Endometrial microvascular endothelial cells (primary cell): ENCODE data around the gene MTA2. TPM values are rescaled to one million over a fixed set of nuclear protein-coding genes. Genes with fewer than 3 reads are reported as not detected.
"Not testable (repeated sequence)": the region's sequence is repeated elsewhere in the genome, so short reads cannot be mapped to it uniquely, and the experiment has no call there.

ENCODE experiments used
- in situ Hi-C: cut with HindIII; loops from 2 replicates; pipeline ENCODE4 v1.10.0; 2017; ENCODE audit warnings: low sequenced_read_pairs, low pct_unique_long_range_greater_than_20kb; ENCODE audit errors: inconsistent ontology term
- total RNA-seq: library from RNA; depleted of rRNA; stranded (reverse); fragments of >200 nt; gene quantifications from one replicate; pipeline ENCODE4 v1.2.3, GENCODE V29; 2015; ENCODE audit errors: inconsistent ontology term

The MTA2 gene
- total RNA-seq, 1 donor from 2014 or later = 195 TPM

DNA sequence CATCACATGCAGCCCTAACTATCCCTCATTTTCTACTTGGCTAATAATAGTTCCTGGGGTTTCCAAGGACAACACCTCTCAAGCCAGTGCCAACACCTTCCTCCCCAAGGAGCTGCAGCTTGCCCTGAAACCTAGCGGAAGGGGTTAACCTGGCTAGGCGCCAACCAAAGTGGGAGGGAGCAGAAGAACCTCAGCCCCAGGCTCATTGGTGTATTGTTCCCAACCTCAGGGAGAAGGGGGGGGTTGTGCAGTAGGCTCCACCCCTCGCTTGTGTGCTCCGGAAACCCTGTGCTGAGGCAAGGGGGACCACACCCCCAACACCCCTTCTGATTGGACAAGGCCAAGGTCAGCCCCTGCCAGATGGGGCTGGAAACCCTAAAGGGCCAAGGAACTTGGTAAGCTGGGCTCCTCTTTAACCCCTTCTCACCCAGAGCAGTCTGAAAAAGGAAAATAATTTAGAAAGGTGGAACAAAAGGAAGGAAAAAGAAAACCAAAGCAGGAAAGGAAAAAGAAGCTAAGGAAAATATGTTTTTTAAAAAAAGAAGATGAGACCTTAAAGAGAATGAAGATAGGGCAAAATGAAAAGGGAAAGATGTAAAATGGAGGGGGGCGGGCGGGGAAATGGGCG, 2.5 kb downstream of the MTA2 start:
- in situ Hi-C loops = no loop called here

DNA sequence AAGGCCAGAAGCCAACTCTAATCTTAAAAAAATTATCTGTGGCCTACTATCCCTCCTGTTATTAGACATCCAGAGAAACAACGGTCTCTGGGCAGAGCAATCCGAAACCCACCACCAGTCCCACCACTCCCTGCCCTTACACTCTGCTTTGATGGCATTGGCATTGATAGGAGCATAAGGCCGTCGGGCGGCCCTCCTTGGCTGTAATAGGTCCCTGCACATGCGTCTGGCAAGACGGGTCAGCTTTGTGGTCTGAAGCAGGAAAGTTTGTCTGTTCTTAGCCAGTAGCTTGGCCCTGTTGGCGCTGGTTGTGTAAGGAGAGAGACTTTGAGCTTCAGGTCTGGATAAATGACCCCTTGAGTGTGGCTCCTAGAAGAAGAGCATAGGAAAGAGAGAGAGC, 6.5 kb downstream of the MTA2 start:
- in situ Hi-C loops = no loop called here

DNA sequence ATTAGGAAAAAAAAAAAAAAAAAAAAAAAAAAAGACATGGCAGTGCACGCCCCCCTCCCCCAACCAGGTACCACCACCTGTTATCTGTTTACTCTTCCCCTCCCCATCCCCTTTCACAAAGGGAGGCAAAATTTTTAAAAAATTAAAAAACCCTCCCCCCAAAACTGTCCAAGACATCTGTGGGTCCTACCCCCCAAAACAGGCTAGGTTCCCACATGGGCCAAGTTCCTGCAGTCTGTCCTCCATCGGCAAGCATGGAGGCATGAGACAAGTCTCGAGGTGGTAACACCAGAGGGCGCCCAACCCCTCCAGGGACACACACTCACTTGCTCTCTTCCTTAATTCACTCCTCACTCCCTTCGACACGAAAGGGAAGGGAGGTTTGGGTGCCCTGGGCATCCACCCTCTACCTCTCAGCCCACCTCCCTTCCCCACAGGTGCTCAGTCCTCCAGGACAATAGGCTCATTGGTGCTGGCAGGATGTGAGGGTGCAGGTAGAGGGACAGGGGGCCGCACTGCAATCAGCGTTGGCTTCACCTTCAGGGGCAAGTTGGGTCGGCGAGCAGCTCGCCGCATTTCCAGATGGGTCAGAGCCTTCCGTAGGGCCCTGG, 8.1 kb downstream of the MTA2 start:
- in situ Hi-C loops = no loop called here

DNA sequence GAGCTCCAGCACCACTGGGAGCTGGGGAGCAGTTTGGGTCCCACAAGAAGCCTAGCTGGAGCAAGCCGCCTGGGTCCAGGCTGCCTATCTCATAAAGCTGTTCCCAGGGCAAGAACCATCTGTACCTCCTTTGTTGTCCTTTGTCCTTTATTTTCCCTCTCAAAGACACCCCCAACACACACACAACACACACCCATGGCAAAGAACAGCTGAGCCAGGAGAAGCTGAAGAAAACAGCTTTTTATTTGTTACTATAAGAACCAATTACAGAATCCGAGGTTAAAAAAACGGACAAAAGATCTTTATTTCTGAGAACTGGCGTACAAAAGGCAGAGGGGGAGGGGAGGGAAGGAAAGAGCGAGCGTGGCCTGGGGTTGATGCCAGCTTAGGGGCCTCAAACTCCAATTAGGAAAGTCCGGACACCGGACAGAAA, 8.7 kb downstream of the MTA2 start:
- in situ Hi-C loops = no loop called here

DNA sequence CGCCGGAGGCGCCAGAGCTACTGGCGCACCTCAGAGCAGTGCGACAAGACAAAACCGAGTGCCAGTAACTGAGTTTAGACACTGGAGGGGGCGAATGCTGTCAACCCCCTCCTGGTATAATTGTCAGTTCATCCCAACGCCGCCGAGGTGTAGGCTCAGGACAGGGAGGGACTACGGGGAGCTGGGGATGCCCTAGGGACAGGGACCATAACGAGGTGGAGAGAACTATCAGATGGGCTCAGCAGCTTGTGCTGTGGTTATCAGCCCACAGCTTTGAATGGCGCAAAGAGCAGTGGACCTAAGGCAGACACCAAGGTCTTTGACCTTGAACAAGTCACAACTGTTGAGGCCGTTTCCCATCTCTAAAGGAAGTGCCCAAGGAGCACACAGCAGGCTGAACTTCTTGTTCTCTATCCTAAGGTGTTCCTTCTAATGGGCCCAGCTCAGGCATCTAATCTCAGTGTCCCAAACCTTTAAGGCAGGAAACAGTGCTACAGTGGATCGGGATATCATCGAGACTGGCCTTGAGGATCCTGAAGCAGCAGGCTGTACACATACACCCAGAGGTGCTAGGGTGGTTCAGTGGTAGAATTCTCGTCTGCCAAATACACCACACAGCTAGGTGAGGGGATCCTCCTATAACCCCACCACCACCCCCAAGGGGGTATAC, 9.4 kb downstream of the MTA2 start:
- in situ Hi-C loops = no loop called here

DNA sequence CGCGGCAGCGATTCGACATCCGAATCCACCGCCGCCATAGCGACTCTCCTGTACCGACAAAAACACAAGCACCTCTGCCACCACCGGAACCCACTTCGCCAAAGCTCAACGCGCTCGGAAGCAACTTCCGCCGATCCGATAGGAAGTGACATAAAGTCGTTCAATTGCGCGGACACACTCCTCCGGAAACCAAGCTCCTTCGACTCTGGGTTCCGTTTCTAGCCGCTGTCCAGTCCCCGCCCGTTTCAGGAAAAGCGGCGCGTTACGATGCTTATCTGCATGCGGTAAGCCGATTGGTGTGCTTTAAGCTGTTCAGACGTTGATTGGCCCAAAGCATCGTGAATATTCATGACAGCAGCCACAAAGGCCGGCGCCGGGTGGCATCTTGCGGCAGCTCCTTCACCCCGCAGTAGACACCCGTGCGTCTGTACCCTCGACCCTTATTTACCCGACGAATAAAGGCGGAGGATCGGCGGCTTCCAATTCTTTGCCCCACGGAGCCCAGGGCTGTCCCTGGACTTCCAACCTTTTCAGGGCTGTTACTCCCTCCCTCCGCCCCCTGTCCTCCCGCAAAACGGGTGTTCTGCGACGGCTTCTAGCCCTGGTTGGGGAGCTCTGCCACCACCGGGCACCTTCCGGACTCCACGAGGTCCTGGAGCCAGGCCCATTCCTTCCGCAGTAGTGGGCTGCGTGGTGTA, 10.1 kb downstream of the MTA2 start, which contains the start of gene TUT1:
Gene TUT1 (minus strand): TSS at position 76 of the 698 bp plus-strand sequence. CDS start 38 bp downstream, at position 38.
- in situ Hi-C loops = no loop called here

DNA sequence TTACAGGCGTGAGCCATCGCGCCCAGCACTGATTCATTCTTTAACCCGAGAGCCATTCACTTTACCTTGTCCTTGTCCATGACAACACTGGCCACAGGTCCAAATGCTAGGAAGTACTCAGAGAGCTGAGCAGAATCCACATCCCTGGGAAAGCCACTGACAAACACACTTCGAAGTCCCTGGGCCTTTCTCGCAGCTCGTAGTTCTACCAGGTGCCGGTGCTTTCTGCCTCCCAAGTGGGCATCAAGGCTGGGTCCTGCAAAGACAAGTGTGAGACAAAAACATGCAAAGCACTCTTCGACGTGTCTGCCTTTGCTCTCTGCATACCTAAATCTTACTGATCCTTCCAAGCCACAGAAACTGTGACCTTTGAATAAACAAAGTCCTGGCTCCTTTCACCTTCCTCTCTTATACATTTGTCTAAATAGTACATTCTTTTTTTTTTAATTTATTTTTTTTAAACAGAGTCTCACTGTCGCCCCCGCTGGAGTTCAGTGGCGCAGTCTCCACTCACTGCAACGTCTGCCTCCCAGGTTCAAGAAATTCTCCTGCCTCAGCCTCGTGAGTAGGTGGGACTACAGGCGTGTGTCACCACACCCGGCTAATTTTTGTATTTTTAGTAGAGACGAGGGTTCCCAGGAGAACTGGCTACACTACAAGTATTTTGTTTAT, 12.6 kb downstream of the MTA2 start:
- in situ Hi-C loops = no loop called here

DNA sequence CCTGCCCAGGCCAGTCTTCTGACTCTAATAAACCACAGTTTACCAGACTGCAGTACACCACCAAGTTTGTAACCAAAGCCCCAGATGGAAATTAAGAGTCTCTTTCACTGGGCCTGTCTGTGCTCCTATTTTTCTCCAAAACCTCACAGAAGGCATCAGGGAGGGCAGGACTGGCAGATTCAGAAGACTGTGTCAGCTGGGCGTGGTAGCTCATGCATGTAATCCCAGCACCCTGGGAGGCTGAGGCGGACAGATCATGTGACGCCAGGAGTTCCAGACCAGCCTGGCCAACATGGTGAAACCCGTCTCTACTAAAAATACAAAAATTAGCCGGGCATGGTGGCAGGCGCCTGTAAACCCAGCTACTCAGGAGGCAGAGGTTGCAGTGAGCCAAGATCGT, 16.3 kb downstream of the MTA2 start:
- in situ Hi-C loops = not testable (repeated sequence)

DNA sequence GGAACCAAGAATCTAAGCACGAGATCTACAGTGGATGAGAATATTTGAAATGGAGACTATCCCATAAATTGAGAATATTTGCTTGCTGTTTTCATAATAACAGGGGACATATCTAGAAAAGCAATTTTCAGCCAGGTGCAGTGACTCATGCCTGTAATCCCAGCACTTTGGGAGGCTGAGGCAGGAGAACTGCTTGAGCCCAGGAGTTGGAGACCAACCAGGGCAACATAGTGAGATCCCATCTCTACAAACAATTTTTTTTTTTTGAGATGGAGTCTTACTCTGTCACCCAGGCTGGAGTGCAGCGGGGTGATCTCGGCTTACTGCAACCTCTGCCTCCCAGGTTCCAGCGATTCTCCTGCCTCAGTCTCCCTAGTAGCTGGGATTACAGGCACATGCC, 19.9 kb downstream of the MTA2 start:
- in situ Hi-C loops = not testable (repeated sequence)

DNA sequence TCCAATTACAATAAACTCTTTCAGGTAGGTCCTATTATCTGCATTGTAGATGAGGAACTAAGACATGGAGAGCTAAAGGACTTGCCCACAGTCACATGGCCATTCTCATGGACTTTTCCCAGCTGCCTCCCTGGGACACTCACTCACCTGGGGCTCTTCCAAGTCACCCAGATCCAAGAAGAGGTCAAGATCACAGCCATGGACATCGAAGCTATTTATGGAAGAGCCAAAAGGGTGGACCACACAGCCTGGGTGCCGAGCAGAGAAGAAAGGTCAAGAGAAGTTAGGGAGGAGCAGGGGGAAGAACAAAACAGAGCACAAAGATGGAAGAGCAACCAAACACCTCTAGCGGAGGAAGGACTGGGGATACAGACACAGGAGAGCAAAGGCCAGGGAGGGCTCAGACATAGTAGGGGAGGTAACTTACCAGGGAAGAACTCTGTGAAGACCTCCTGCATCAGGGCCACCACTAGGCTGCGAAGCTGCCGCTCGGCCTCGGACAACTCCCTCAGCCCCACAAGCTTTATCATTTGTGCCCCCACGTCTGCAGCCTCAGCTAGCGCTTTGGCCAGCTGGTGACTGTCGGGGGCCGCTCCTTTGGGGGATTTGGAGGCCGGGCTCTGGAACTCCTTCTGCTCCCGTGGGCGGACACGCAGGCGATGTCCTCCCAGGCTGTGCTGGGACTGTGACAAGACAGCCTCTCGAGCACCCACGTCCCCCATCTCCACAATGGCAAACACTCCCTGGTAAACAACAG, 20.5 kb downstream of the MTA2 start:
- in situ Hi-C loops = no loop called here

DNA sequence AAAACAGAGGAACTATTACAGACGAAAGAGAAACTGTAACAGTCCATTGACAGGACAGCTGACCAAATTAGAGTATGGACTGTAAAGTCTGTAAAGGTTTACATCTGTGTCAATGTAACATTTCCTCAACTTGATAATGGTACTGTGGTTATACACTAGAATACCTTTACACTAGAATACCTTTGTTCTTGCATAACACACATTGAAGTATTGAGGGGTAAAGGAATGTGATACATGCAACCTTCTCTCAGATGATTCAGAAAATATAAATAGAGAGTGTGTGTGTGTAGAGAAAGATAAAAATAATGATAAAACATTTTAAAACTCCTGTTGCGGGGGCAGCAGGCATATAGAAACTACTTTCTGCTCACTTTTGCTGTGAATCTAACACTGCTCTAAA, 22.4 kb downstream of the MTA2 start:
- in situ Hi-C loops = no loop called here

DNA sequence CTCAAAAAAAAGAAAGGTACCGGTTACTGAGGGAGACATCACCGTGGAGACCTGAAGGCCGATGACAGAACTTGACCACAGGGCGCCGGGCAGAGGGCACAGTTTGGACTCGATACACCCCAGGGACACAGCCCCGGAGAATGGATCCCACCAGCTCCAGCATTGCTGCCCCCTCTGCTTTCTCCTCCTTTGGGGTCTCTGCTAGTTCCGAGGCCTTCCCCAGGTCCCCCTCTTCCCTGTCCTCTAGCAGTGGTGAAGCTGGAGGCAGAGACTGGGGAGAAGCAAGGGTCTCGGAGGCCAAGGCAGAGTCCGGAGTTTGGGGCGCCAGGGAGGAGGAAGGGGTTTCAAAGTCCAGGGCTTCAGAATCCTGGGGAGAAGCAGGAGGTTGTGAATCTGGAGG, 23.1 kb downstream of the MTA2 start:
- in situ Hi-C loops = no loop called here

DNA sequence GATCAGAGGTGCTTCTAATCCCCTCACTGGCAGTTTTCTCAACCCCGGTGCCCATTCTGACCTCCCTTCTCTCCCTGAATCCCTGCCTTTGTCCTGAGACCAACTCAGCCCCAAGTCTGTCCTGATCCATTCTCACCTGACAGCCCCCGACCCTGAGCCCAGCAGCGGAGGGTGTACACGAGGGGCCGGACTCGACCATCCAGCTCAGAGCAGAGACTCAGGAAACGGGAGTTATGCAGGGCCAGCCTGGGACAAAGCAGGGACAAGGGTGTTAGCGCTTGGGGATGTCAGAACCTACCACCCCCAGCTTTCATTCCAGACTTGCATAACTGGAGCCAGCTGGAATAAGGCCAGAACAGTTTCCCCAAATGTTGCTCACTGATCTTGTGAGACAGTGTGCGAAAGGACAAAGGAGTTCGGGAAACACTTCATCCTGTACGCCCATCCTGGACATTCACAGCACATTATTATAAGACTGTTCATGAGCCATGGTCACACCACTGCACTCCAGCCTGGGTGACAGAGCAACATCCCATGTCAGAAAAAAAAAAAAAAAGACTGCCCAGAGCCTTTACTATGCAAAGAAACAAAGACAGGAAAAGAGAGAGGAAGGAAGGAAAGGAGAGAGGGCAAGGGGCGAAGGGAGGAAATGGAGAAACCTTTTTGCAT, 24.5 kb downstream of the MTA2 start:
- in situ Hi-C loops = no loop called here

DNA sequence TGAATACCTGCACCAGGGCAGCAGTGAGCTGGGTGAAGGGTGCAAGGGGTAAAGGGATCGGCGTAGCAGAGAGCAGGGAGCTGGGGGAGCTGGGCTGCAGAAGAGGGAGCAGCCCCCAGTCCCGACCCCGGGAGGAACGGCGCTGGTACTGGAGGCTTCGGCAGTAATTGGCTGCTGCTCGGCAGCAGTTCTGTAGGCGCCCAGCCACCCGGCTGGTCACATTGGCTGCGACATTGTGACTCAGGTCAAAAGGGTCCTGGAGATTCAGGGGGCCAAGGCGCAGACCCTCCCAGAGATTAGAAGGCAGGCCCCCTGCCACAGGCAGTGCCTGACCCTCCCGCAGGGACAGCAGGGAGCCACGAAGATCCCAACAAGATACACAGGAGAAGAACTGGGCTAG, 25.8 kb downstream of the MTA2 start:
- in situ Hi-C loops = no loop called here

DNA sequence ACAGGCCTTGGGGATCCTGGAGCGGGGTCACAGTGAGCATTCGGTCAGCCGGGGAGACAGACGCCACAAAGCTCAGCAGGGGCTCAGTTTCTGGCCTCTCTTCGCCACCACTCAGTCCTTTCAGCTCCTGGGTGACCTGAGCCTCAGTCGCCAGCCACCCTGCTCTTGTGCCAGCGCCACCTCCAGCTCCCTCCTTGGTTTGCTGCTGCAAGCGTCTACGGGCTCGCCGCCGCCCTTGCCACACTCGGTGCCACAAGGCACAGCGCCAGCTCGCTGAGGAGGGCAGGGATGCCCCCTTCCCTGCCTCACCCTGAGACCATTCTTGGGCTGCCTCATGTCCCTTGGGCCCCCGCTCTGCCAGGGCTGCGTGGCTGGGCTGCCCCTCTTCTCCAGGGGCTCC, 26.5 kb downstream of the MTA2 start:
- in situ Hi-C loops = no loop called here

DNA sequence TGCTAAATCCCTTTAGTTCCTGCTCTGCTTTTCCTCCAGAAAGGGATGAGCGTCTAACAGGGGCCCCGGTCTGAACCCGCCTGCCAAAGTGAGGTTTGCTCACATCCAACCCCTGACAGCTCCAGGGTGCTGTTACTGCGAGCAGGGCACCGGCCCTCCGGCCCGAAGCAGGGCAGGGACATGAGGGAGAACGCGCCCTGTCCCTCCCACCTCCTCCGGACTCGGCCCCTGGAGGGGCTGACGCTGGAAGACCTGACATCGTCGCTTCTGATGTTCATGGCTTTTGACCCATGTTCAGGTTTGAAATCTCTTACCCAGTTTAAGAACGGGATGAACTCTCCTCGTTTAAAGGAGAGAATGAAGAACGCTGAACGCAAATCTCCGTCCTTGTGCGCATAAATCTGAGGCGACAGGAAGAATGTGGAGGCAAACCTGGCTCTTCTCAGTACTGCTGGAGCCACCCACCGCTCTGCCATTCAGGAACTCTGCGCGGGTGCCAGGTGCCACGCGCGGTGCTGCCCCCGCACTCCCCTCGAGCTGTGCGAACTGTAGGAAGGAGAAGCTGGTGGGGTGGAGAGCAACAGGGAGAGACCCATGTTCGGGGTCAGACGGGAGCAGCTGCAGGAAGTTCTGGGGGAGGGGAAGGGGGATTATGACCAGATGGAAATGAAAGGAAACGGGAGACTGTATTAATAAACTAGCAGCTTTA, 27.1 kb downstream of the MTA2 start:
- in situ Hi-C loops = loop anchor here (25.0 kb wide), 2 partner anchors 88 to 137 kb away; partner anchors contain the start of genes C11orf98, CSKMT, INTS5 and LBHD1

DNA sequence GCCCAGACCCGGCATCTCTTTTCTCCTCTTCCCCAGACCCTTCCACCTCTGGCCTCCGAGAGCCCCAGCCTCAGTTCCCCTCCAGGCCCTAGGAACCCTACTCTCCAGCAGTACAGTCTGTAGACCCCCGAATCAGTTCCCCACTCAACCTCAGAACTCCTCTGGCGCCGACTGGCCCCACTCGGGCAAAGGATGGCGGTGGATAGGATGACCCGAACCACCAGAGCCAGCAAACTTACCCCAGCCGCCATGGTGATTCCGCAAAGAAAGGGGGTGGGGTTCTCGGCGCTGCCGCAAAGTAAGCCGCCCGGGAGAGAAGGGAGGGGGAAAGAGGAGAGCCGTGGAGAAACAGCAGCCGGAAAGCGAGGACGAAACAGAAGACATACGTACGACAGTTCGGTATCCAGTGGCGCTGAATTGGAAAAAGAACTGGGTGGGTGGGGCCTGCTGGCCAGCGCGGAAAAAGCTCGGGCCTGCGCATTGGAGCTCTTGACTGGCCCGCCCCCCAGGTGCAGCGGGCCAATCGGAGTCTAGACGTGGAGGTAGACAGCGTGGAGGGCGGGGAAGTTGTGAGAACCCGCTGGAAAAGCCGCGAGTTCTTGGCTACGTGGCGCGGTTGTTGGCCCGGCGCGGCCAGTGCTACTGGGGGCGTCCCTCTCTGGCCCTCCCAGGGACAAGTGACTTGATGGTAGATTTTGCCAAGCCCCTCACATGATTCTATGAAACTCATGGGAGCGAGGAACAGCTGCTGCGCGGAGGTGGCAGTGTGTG, 27.9 kb downstream of the MTA2 start, which contains the start of gene EEF1G:
Gene EEF1G (minus strand): TSS at position 300 of the 771 bp plus-strand sequence. CDS start 49 bp downstream, at position 251.
- in situ Hi-C loops = loop anchor here (25.0 kb wide), 2 partner anchors 89 to 136 kb away; partner anchors contain the start of genes C11orf98, CSKMT, INTS5 and LBHD1
